HepG2 (cell line): ENCODE results near the gene TRNP1. TPM values are rescaled to one million over a fixed set of nuclear protein-coding genes. Genes with fewer than 3 reads are reported as not detected.

Experiments used
- ATAC-seq: fragments of 200-7000 bp; cut with Tn5 transposase; 3 replicates; pipeline ENCODE4 v1.9.1; 2020; ENCODE audit warnings: mild to moderate bottlenecking, moderate library complexity
- BruUV-seq: library from RNA; stranded (reverse); fragments of 400-500 nt; replicated peaks from 2 replicates; lab custom pipeline; 2021; lab: Mats Ljungman, UMichigan
- CTCF ChIA-PET: fragments of 300-600 bp; formaldehyde crosslinking; extraction: SDS; loops from one replicate; lab custom pipeline; 2021; ENCODE audit warnings: low total read pairs, inconsistent platforms, low intra/inter-chr PET ratio; lab: Yijun Ruan, JAX
- POLR2A ChIA-PET: fragments of 350-600 bp; sonication (Branson Sonifier 250); formaldehyde crosslinking; loops from one replicate; lab custom pipeline; 2020; ENCODE audit warnings: antibody characterized with exemption, inconsistent platforms; lab: Yijun Ruan, JAX
- DNase-seq: peaks from one replicate; pipeline ENCODE4 v3.0.0-alpha.2; 2015; ENCODE audit warnings: low spot score
- FAIRE-seq: peaks from 3 replicates; lab custom pipeline; 2011; peaks lifted over from hg19 to GRCh38; lab: Jason Lieb, UNC
- H2AFZ ChIP-seq: one replicate; pipeline ENCODE4 v1.6.1; 2011; ENCODE audit warnings: low read length, inconsistent platforms
- H3K27ac ChIP-seq: fragments of 300-600 bp; 3 replicates; pipeline ENCODE4 v1.8.0; 2011; ENCODE audit warnings: mixed run types, mild to moderate bottlenecking, mixed read lengths, low read length, inconsistent platforms; ENCODE audit not compliant: insufficient read depth; ENCODE audit errors: extremely low read length
- H3K27me3 ChIP-seq, 2 experiments: fragments of 200-600 bp in 1 of 2; 2 replicates in 1 of 2; 3 replicates in 1 of 2; pipeline versions ENCODE4 v1.6.0 to v1.8.0; 2011; ENCODE audit warnings: low read length in 2 of 2, mild to moderate bottlenecking in 2 of 2, moderate library complexity in 2 of 2, inconsistent platforms in 1 of 2; ENCODE audit not compliant: insufficient read depth in 2 of 2, control insufficient read depth in 1 of 2
- H3K36me3 ChIP-seq, 2 experiments: fragments of 200-600 bp in 1 of 2; replicated peaks in 1 of 2; 2 replicates in 1 of 2; 3 replicates in 1 of 2; pipeline versions ENCODE4 v1.5.1 to v1.8.0; 2011; ENCODE audit warnings: low read length in 2 of 2, inconsistent platforms in 1 of 2; ENCODE audit not compliant: insufficient read depth in 2 of 2, control insufficient read depth in 1 of 2
- H3K4me1 ChIP-seq: 2 replicates; pipeline ENCODE4 v1.5.1; 2012; ENCODE audit warnings: low read length, inconsistent platforms; ENCODE audit not compliant: insufficient read depth
- H3K4me2 ChIP-seq: 2 replicates; pipeline ENCODE4 v1.6.0; 2011; ENCODE audit warnings: low read depth, low read length, inconsistent platforms
- H3K4me3 ChIP-seq, 3 experiments: fragments of 200-600 bp in 1 of 3; sonication (generic), shearing (Covaris generic) in 1 of 3; replicated peaks in 1 of 3; 2 replicates each; pipeline ENCODE4 v1.5.1; 2011 to 2016; ENCODE audit warnings: low read length in 3 of 3, inconsistent platforms in 2 of 3, low read depth in 2 of 3, mild to moderate bottlenecking in 2 of 3, control low read depth in 1 of 3, mixed read lengths in 1 of 3; ENCODE audit not compliant: insufficient read depth in 1 of 3
- H3K79me2 ChIP-seq: one replicate; pipeline ENCODE4 v1.6.1; 2011; ENCODE audit warnings: low read length, inconsistent platforms; ENCODE audit not compliant: insufficient read depth
- H3K9ac ChIP-seq: 2 replicates; pipeline ENCODE4 v1.6.0; 2011; ENCODE audit warnings: mild to moderate bottlenecking, low read depth, low read length, inconsistent platforms; ENCODE audit not compliant: insufficient read depth
- H3K9me3 ChIP-seq: 2 replicates; pipeline ENCODE4 v1.5.1; 2012; ENCODE audit warnings: mild to moderate bottlenecking, low read length
- H4K20me1 ChIP-seq: 2 replicates; pipeline ENCODE4 v1.6.0; 2011; ENCODE audit warnings: inconsistent platforms, mild to moderate bottlenecking, low read length, moderate library complexity; ENCODE audit not compliant: insufficient read depth
- ATF7 ChIP-seq, 2 experiments: fragments of 450-650 bp in 1 of 2; sonication (generic) in 1 of 2; formaldehyde crosslinking in 1 of 2; IDR thresholded peaks; 2 replicates each; pipeline versions ENCODE4 v1.4.0 to v1.6.1; 2016 to 2020; ENCODE audit warnings: antibody characterized with exemption in 1 of 2, mild to moderate bottlenecking in 1 of 2, missing genetic modification reagents in 1 of 2
- MBD4 ChIP-seq: IDR thresholded peaks from 2 replicates; pipeline ENCODE4 v1.6.1; 2012; ENCODE audit warnings: low read length, inconsistent platforms, borderline replicate concordance
- PREB ChIP-seq: sonication (generic); formaldehyde crosslinking; IDR thresholded peaks from 2 replicates; pipeline ENCODE4 v1.4.0; 2020; ENCODE audit warnings: missing genetic modification reagents
- PRMT3 ChIP-seq: sonication (generic); formaldehyde crosslinking; IDR thresholded peaks from 2 replicates; pipeline ENCODE4 v1.8.1; 2022; ENCODE audit warnings: low read depth, mild to moderate bottlenecking, moderate library complexity, missing genetic modification reagents, borderline replicate concordance
- RBFOX2 ChIP-seq: fragments of 200-400 bp; formaldehyde crosslinking; IDR thresholded peaks from 2 replicates; pipeline ENCODE4 v1.6.1; 2017; ENCODE audit warnings: low read depth, mild to moderate bottlenecking, low read length
- ZNF124 ChIP-seq: sonication (generic); formaldehyde crosslinking; IDR thresholded peaks from 2 replicates; pipeline ENCODE4 v1.4.0; 2020; ENCODE audit warnings: missing genetic modification reagents
- ZNF318 ChIP-seq: sonication (generic); formaldehyde crosslinking; IDR thresholded peaks from 2 replicates; pipeline ENCODE4 v1.4.0; 2020; ENCODE audit warnings: mild to moderate bottlenecking, missing genetic modification reagents
- ZNF501 ChIP-seq: sonication (generic); formaldehyde crosslinking; IDR thresholded peaks from 2 replicates; pipeline ENCODE4 v1.5.1; 2020; ENCODE audit warnings: mild to moderate bottlenecking, moderate library complexity, missing genetic modification reagents
- ZNF547 ChIP-seq: sonication (generic); formaldehyde crosslinking; IDR thresholded peaks from 2 replicates; pipeline ENCODE4 v1.5.1; 2020; ENCODE audit warnings: mild to moderate bottlenecking, missing genetic modification reagents
- ZNF552 ChIP-seq: sonication (generic); formaldehyde crosslinking; IDR thresholded peaks from 2 replicates; pipeline ENCODE4 v1.9.0; 2022; ENCODE audit warnings: missing genetic modification reagents, mild to moderate bottlenecking, borderline replicate concordance
- ZNF615 ChIP-seq: sonication (generic); formaldehyde crosslinking; IDR thresholded peaks from 2 replicates; pipeline ENCODE4 v1.5.0; 2020; ENCODE audit warnings: mild to moderate bottlenecking, missing genetic modification reagents, borderline replicate concordance
- ZNF674 ChIP-seq: sonication (generic); formaldehyde crosslinking; IDR thresholded peaks from 2 replicates; pipeline ENCODE4 v1.5.0; 2020; ENCODE audit warnings: low read depth, mild to moderate bottlenecking, missing genetic modification reagents
- WGBS: methylation state at CpG from one replicate; pipeline ENCODE4 v1.1.6; 2017; ENCODE audit warnings: low lambda C conversion rate; 5-methylcytosine and 5-hydroxymethylcytosine counted together
- in situ Hi-C: cut with HindIII; loops from 2 replicates; pipeline ENCODE4 v1.10.0; 2017; ENCODE audit warnings: low pct_unique_long_range_greater_than_20kb; ENCODE audit not compliant: extremely low pct_ligation_motif_present
- intact Hi-C: fragments of 100-400 bp; cut with micrococcal nuclease; formaldehyde crosslinking; loops from one replicate; pipeline ENCODE4 v1.10.0; 2022; ENCODE audit not compliant: unreplicated experiment
- polyA plus RNA-seq, 8 experiments: library from polyadenylated mRNA; depleted of rRNA in 3 of 8; stranded (reverse) in 7 of 8; unstranded in 1 of 8; fragments of >200 nt; fragmentation: Illumina TruSeq in 4 of 8; extraction: Trizol in 4 of 8; gene quantifications; 2 replicates each; pipeline versions ENCODE4 v1.2.1 to v1.2.3, GENCODE V29; 2011 to 2016; ENCODE audit warnings: low read depth in 4 of 8, missing spikeins in 1 of 8, mixed read lengths in 1 of 8; ENCODE audit not compliant: insufficient read depth in 1 of 8
- total RNA-seq, 5 experiments: library from RNA; depleted of rRNA; stranded (reverse); fragments of >200 nt; fragmentation: Illumina TruSeq; extraction: Trizol; gene quantifications; 2 replicates each; pipeline ENCODE4 v1.2.3, GENCODE V29; 2016; ENCODE audit warnings: low read depth in 1 of 5

TRNP1 gene
- total and polyA plus RNA-seq, 2 of the 13 experiments (the other 11 are each of a cell fraction or from before 2014, with no cell fraction given): 42.0 to 158 TPM

- peak overlapping the region; percentile 14 to 54 (median 18); a peak in 4 of 6 replicates for H3K4me3 ChIP-seq
- peak overlapping the region; percentile 45 for H2AFZ ChIP-seq
- H4K20me1 ChIP-seq: no peaks in the 10 kb centered on the region
- no peaks in the 10 kb centered on the region for H3K79me2 ChIP-seq
- ChIA-PET CTCF (no interaction called here), POLR2A (interaction anchor here (0.8 to 1.5 kb wide), 5 partner anchors 14 to 90 kb away, joined by 3 to 6 read pairs (median 4); partner anchors contain the start of genes TENT5B and TRNP1)
- H3K27ac ChIP-seq: no peak overlapping the region
- intact Hi-C loops (no loop called here), in situ Hi-C loops (no loop called here)
- peaks cover 0 to 4% of the 10 kb centered on the region in 2 experiments; a peak in 1 of 5 replicates for H3K27me3 ChIP-seq
- WGBS: 13% methylated on average over 8 of the region's 8 CpGs
- no peak overlapping the region; the same call in 1 of the 2 replicates for H3K9ac ChIP-seq
- no peaks in the 10 kb centered on the region for H3K9me3 ChIP-seq
- ATAC-seq (peak; percentile 63), FAIRE-seq (peak; percentile 72), DNase-seq (peak; percentile 72)
- peaks cover 18% of the 10 kb centered on the region for H3K4me1 ChIP-seq
- peak overlapping the region; percentile 80 for H3K4me2 ChIP-seq
- no peaks in the 10 kb centered on the region for H3K36me3 ChIP-seq
- no TSS peak for BruUV-seq
- TF ChIP-seq ZNF501 (no peak), ZNF615 (CRISPR knock-in tag) (no peak), ZNF547 (0 out of 2 replicates have a peak, but pooled peaks have one; percentile 6), ZNF318 (CRISPR knock-in tag) (no peak), ZNF552 (CRISPR knock-in tag) (no peak), ZNF674 (CRISPR knock-in tag) (no peak), PREB (CRISPR knock-in tag) (no peak), PRMT3 (CRISPR knock-in tag) (no peak), MBD4 (no peak), RBFOX2 (no peak), ZNF124 (CRISPR knock-in tag) (no peak), ATF7 (IDR thresholded peaks at IDR 0.05) (no peak), ATF7 (CRISPR knock-in tag; IDR thresholded peaks at IDR 0.05) (no peak)
Observed at GRCh38 chr1:27027575-27028250, 34.2 kb downstream of the TRNP1 start.
